Measurements from ENCODE around the gene CDK14.

GRCh38 chr7:90625562-90625961 lies 29.4 kb downstream of the CDK14 start:
- TF ChIP-seq, protein P1, sequence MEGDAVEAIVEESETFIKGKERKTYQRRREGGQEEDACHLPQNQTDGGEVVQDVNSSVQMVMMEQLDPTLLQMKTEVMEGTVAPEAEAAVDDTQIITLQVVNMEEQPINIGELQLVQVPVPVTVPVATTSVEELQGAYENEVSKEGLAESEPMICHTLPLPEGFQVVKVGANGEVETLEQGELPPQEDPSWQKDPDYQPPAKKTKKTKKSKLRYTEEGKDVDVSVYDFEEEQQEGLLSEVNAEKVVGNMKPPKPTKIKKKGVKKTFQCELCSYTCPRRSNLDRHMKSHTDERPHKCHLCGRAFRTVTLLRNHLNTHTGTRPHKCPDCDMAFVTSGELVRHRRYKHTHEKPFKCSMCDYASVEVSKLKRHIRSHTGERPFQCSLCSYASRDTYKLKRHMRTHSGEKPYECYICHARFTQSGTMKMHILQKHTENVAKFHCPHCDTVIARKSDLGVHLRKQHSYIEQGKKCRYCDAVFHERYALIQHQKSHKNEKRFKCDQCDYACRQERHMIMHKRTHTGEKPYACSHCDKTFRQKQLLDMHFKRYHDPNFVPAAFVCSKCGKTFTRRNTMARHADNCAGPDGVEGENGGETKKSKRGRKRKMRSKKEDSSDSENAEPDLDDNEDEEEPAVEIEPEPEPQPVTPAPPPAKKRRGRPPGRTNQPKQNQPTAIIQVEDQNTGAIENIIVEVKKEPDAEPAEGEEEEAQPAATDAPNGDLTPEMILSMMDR (IDR thresholded peaks at IDR 0.05) = no peak
- no peak for TF ChIP-seq EZH2 (IDR thresholded peaks at IDR 0.05)
- TF ChIP-seq EZH2phosphoT487 (IDR thresholded peaks at IDR 0.05) = no peak
